ENCODE data around the gene ABLIM1. TPM values are rescaled to one million over a fixed set of nuclear protein-coding genes. Genes with fewer than 3 reads are reported as not detected.

Gene ABLIM1
- total RNA-seq, 1 donor from 2014 or later, result 37.9 TPM

DNA sequence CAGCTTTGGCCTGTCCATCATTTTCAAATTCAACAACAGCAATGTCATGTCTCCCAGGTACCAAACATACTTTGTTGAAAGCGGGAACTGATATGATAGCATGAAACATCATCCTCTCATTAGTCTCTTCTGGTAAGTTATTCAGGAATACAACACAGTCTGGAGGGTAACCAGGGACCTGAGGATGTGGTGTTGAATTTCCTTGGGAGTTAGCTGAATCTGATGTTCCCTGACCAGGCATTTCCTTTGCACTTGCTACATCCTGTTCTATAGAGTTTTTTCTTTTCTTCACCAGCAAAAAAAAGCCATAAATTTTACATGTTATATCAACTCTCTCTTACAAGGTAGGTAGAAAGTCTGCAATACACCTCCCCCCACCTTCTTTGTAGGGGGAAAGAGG lies 156.0 kb downstream of the ABLIM1 start:
- H3K27me3 Mint-ChIP-seq (ENCODE audit: low read depth), result no peaks in the 10 kb centered on the region
- H3K36me3 Mint-ChIP-seq (ENCODE audit: low read depth), result peaks cover 44% of the 10 kb centered on the region
- no peak overlapping the region for H3K27ac Mint-ChIP-seq
- no peak overlapping the region for H3K4me3 Mint-ChIP-seq (ENCODE audit: low read depth)
- intact Hi-C loops (cut with micrococcal nuclease), result no loop called here
- peaks cover 4% of the 10 kb centered on the region for H3K9me3 Mint-ChIP-seq
- DNase-seq (ENCODE audit: low spot score), result no peak
- H3K4me1 Mint-ChIP-seq (ENCODE audit: low read depth), result peaks cover 77% of the 10 kb centered on the region

DNA sequence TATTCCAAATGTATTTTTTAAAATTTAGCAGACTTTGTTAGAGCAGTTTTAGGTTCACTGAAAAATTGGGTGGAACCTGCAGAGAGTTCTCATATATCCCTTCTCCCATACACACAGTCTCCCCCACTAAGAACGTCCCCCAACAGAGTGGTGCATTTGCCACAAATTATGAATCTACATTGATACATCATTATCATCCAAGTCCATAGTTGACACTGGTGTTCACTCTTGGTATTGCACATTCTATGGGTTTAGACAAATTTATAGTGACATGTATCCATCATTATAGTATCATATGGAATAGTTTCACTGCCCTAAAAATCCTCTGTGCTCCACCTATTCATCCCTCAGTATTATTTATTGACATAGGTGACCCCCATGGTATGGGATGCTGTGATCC lies 156.4 kb downstream of the ABLIM1 start:
- H3K9me3 Mint-ChIP-seq, result peaks cover 4% of the 10 kb centered on the region
- H3K4me3 Mint-ChIP-seq (ENCODE audit: low read depth), result no peak overlapping the region
- DNase-seq (ENCODE audit: low spot score), result no peak
- H3K4me1 Mint-ChIP-seq (ENCODE audit: low read depth), result peaks cover 75% of the 10 kb centered on the region
- H3K36me3 Mint-ChIP-seq (ENCODE audit: low read depth), result peaks cover 40% of the 10 kb centered on the region
- intact Hi-C loops (cut with micrococcal nuclease), result no loop called here
- no peak overlapping the region for H3K27ac Mint-ChIP-seq
- no peaks in the 10 kb centered on the region for H3K27me3 Mint-ChIP-seq (ENCODE audit: low read depth)

DNA sequence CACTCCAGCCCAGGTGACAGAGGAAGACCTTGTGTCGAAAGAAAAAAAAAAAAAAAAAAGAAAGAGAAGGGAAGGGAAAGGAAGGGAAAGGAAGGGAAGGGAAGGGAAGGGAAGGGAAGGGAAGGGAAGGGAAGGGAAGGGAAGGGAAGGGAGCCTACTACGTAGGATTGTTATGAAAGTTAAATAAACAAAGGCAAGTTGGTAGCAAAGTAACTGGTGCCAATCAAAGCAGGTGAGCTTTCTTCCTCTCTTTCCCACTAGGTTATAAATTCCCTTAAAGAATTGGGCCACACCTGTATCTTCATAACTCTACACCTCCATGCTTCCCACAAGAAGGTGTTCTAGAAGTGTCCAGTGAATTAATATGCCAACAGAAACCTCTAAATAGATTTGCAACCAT lies 157.4 kb downstream of the ABLIM1 start:
- DNase-seq (ENCODE audit: low spot score), result no peak
- H3K4me3 Mint-ChIP-seq (ENCODE audit: low read depth), result no peak overlapping the region
- peaks cover 37% of the 10 kb centered on the region for H3K36me3 Mint-ChIP-seq (ENCODE audit: low read depth)
- peaks cover 73% of the 10 kb centered on the region for H3K4me1 Mint-ChIP-seq (ENCODE audit: low read depth)
- H3K9me3 Mint-ChIP-seq, result peaks cover 4% of the 10 kb centered on the region
- intact Hi-C loops (cut with micrococcal nuclease), result no loop called here
- H3K27ac Mint-ChIP-seq, result peak overlapping the region; percentile 92
- H3K27me3 Mint-ChIP-seq (ENCODE audit: low read depth), result no peaks in the 10 kb centered on the region

DNA sequence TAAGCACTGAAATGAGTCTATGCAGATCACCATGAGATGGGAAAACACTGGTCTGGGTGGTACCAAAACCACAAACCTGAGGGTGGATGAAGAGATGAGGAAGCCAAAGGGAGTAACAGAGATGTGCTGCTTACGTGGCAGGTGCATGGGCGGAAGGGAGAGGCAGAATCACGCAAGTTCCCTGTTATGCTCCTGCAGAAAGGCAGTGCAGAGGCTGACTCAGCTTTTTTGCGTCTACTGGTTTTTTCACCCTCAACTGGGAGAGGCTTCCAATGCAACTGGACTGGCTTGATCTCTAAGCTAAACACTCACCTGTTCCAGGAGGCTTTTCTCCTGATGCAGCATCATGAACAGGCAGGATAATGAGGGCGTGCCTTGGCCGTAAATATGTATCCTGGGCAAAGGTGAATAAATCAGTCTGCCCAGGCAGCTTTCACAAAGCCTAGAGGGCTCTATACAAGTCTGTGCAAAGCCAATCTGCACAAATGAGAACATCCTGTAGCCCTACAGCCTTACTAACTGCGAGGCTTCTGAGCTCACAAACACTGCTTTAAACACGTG lies 158.4 kb downstream of the ABLIM1 start:
- Mint-ChIP-seq H3K9me3 (peaks cover 4% of the 10 kb centered on the region), H3K4me1 (ENCODE audit: low read depth) (peaks cover 72% of the 10 kb centered on the region), H3K27me3 (ENCODE audit: low read depth) (no peaks in the 10 kb centered on the region), H3K4me3 (ENCODE audit: low read depth) (peak overlapping the region; percentile 53), H3K27ac (peak overlapping the region; percentile 92), H3K36me3 (ENCODE audit: low read depth) (peaks cover 39% of the 10 kb centered on the region)
- intact Hi-C loops (cut with micrococcal nuclease), result loop anchor here (1.0 to 5.0 kb wide), 4 partner anchors 27 to 323 kb away; partner anchors contain the start of gene FHIP2A
- DNase-seq (ENCODE audit: low spot score), result peak; percentile 55

DNA sequence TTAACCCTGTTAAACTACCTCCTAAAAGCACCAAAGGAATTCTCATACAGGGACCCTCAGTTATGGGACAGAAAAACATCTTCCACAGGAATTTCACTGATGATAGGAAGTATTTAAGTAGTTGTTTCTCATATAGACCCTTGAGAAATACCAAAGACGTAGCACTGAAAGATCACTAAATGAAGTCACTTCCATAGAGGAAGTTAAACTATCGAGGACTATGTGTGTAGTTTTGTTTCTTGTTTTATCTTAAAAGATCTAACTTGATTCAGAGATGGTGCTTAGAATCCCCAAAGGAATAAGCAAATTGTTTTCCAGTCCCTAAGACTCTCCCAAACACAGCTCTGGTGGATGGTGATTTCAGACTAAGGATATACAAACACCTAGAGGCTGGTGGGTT lies 159.0 kb downstream of the ABLIM1 start:
- Mint-ChIP-seq H3K4me3 (ENCODE audit: low read depth) (peak overlapping the region; percentile 53), H3K4me1 (ENCODE audit: low read depth) (peaks cover 69% of the 10 kb centered on the region), H3K27me3 (ENCODE audit: low read depth) (no peaks in the 10 kb centered on the region), H3K36me3 (ENCODE audit: low read depth) (peaks cover 34% of the 10 kb centered on the region), H3K27ac (peak overlapping the region; percentile 92), H3K9me3 (peaks cover 4% of the 10 kb centered on the region)
- intact Hi-C loops (cut with micrococcal nuclease), result loop anchor here (1.0 to 5.0 kb wide), 4 partner anchors 27 to 323 kb away; partner anchors contain the start of gene FHIP2A
- no peak for DNase-seq (ENCODE audit: low spot score)

DNA sequence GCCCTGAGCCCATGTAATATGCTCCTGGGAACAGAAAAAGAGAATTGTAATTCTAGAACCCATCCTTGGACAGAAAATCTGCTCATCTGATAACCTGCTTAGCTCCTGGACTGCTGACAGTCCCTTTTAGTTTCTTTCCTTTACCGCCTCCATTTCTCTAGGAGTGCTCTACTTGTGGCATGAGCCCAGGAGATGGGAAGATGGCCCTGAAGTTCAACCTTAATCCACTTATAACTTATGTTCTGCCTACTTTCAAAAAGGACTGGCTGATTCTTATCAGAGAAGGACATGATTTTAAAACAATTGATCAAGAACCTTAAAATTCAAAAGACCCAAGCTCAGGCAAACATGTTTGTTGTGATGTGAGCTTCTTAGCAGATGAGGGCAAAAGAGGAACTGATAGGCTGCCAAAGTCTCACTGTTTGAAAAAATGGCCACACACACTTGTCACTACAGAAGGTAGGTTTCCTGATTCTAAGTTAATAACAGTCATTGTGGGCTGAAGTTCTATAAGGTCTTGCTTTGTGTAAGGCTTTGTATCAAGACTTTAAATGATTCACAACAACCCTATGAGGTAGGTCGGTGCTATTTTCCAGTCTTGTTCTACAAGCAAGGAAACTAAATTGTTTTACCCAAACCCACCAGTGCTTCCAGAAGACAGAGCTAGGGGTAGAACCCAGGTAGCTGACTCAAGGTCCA lies 159.5 kb downstream of the ABLIM1 start:
- H3K4me1 Mint-ChIP-seq (ENCODE audit: low read depth), result peaks cover 69% of the 10 kb centered on the region
- peak overlapping the region; percentile 53 for H3K4me3 Mint-ChIP-seq (ENCODE audit: low read depth)
- peaks cover 28% of the 10 kb centered on the region for H3K36me3 Mint-ChIP-seq (ENCODE audit: low read depth)
- H3K27ac Mint-ChIP-seq, result peak overlapping the region; percentile 92
- no peaks in the 10 kb centered on the region for H3K27me3 Mint-ChIP-seq (ENCODE audit: low read depth)
- peaks cover 4% of the 10 kb centered on the region for H3K9me3 Mint-ChIP-seq
- DNase-seq (ENCODE audit: low spot score), result no peak
- intact Hi-C loops (cut with micrococcal nuclease), result loop anchor here (1.0 to 5.0 kb wide), 4 partner anchors 28 to 324 kb away; partner anchors contain the start of gene FHIP2A

GRCh38 chr10:114495303-114495702 lies 162.8 kb downstream of the ABLIM1 start:
- Mint-ChIP-seq H3K27me3 (ENCODE audit: low read depth) (no peaks in the 10 kb centered on the region), H3K4me1 (ENCODE audit: low read depth) (peaks cover 71% of the 10 kb centered on the region), H3K9me3 (no peaks in the 10 kb centered on the region), H3K4me3 (ENCODE audit: low read depth) (no peak overlapping the region), H3K36me3 (ENCODE audit: low read depth) (peaks cover 31% of the 10 kb centered on the region), H3K27ac (peak overlapping the region; percentile 24)
- no peak for DNase-seq (ENCODE audit: low spot score)
- intact Hi-C loops (cut with micrococcal nuclease), result loop anchor here (5.0 kb wide), 2 partner anchors 122 to 327 kb away; partner anchors contain the start of gene FHIP2A

- peaks cover 56% of the 10 kb centered on the region for H3K4me1 Mint-ChIP-seq (ENCODE audit: low read depth)
- H3K9me3 Mint-ChIP-seq, result no peaks in the 10 kb centered on the region
- peaks cover 39% of the 10 kb centered on the region for H3K36me3 Mint-ChIP-seq (ENCODE audit: low read depth)
- no peaks in the 10 kb centered on the region for H3K27me3 Mint-ChIP-seq (ENCODE audit: low read depth)
- peak overlapping the region; percentile 67 for H3K27ac Mint-ChIP-seq
- intact Hi-C loops (cut with micrococcal nuclease), result loop anchor here (1.0 kb wide), 3 partner anchors 12 to 422 kb away; no protein-coding TSS in a partner anchor
- peak; percentile 22 for DNase-seq (ENCODE audit: low spot score)
- H3K4me3 Mint-ChIP-seq (ENCODE audit: low read depth), result no peak overlapping the region
These were observed 165.6 kb downstream of the ABLIM1 start for GRCh38 chr10:114492351-114493037.

- Mint-ChIP-seq H3K27ac (no peak overlapping the region), H3K4me3 (ENCODE audit: low read depth) (no peak overlapping the region), H3K27me3 (ENCODE audit: low read depth) (no peaks in the 10 kb centered on the region), H3K9me3 (no peaks in the 10 kb centered on the region), H3K36me3 (ENCODE audit: low read depth) (peaks cover 45% of the 10 kb centered on the region), H3K4me1 (ENCODE audit: low read depth) (peaks cover 56% of the 10 kb centered on the region)
- intact Hi-C loops (cut with micrococcal nuclease), result loop anchor here (1.0 kb wide), 3 partner anchors 12 to 422 kb away; no protein-coding TSS in a partner anchor
- no peak for DNase-seq (ENCODE audit: low spot score)
These were observed 166.1 kb downstream of the ABLIM1 start for GRCh38 chr10:114491933-114492332.

GRCh38 chr10:114491419-114491818 lies 166.7 kb downstream of the ABLIM1 start:
- Mint-ChIP-seq H3K27ac (no peak overlapping the region), H3K4me1 (ENCODE audit: low read depth) (peaks cover 52% of the 10 kb centered on the region), H3K9me3 (no peaks in the 10 kb centered on the region), H3K27me3 (ENCODE audit: low read depth) (no peaks in the 10 kb centered on the region), H3K4me3 (ENCODE audit: low read depth) (no peak overlapping the region), H3K36me3 (ENCODE audit: low read depth) (peaks cover 50% of the 10 kb centered on the region)
- DNase-seq (ENCODE audit: low spot score), result no peak
- intact Hi-C loops (cut with micrococcal nuclease), result no loop called here

GRCh38 chr10:114489521-114490310 lies 168.4 kb downstream of the ABLIM1 start:
- Mint-ChIP-seq H3K4me3 (ENCODE audit: low read depth) (no peak overlapping the region), H3K9me3 (no peaks in the 10 kb centered on the region), H3K36me3 (ENCODE audit: low read depth) (peaks cover 53% of the 10 kb centered on the region), H3K27ac (no peak overlapping the region), H3K27me3 (ENCODE audit: low read depth) (no peaks in the 10 kb centered on the region), H3K4me1 (ENCODE audit: low read depth) (peaks cover 41% of the 10 kb centered on the region)
- intact Hi-C loops (cut with micrococcal nuclease), result no loop called here
- no peak for DNase-seq (ENCODE audit: low spot score)

GRCh38 chr10:114487815-114488536 lies 170.1 kb downstream of the ABLIM1 start:
- H3K27me3 Mint-ChIP-seq (ENCODE audit: low read depth), result no peaks in the 10 kb centered on the region
- H3K4me1 Mint-ChIP-seq (ENCODE audit: low read depth), result peaks cover 28% of the 10 kb centered on the region
- H3K9me3 Mint-ChIP-seq, result no peaks in the 10 kb centered on the region
- no peak for DNase-seq (ENCODE audit: low spot score)
- intact Hi-C loops (cut with micrococcal nuclease), result no loop called here
- H3K36me3 Mint-ChIP-seq (ENCODE audit: low read depth), result peaks cover 65% of the 10 kb centered on the region
- peak overlapping the region; percentile 56 for H3K27ac Mint-ChIP-seq
- no peak overlapping the region for H3K4me3 Mint-ChIP-seq (ENCODE audit: low read depth)
